ENCODE data around the gene BCKDHB. TPM values are rescaled to one million over a fixed set of nuclear protein-coding genes. Genes with fewer than 3 reads are reported as not detected.

BCKDHB gene
- total RNA-seq, 1 experiment from 2014 or later, result 29.7 TPM

DNA sequence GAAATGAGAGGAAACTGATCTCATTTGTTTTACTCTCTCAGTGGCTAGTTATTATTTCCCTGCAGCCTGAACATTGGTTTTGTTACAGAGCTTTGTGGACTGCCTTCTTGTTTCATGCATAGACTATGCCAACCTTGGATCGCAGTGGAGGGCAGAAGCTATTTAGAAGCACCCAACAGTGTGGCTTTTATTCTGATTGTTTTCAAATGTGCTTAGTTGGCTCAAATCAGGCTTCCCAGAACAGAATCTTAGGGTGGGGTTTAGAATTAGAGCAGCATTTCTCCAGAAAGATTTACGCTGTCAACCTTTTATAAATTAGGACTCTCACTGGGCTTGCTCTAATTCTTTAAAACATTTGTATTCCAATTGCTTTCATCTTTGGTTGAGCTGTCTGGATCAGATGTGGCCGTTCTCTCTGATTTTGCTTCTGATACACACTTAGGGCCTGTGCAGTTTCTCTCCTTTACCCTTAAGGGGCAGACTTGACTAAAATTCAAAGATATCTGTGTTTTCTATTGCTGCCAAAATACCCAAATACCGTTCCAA is 210.3 kb downstream of the BCKDHB start:
- peaks cover 6% of the 10 kb centered on the region for H3K4me1 Mint-ChIP-seq (ENCODE audit: low read depth, unreplicated experiment)
- H3K27me3 Mint-ChIP-seq (ENCODE audit: insufficient read depth, unreplicated experiment), result no peaks in the 10 kb centered on the region
- Histone ChIP-seq H3K27me3 (replicated peaks; ENCODE audit: control insufficient read depth, insufficient read depth, low read length) (no peaks in the 10 kb centered on the region), H3K4me3 (ENCODE audit: low read depth, low read length) (no peak overlapping the region), H3K36me3 (ENCODE audit: control insufficient read depth, insufficient read depth, low read length) (no peaks in the 10 kb centered on the region), H3K4me1 (no peaks in the 10 kb centered on the region), H3K9me3 (no peaks in the 10 kb centered on the region)
- TF ChIP-seq, protein P1, sequence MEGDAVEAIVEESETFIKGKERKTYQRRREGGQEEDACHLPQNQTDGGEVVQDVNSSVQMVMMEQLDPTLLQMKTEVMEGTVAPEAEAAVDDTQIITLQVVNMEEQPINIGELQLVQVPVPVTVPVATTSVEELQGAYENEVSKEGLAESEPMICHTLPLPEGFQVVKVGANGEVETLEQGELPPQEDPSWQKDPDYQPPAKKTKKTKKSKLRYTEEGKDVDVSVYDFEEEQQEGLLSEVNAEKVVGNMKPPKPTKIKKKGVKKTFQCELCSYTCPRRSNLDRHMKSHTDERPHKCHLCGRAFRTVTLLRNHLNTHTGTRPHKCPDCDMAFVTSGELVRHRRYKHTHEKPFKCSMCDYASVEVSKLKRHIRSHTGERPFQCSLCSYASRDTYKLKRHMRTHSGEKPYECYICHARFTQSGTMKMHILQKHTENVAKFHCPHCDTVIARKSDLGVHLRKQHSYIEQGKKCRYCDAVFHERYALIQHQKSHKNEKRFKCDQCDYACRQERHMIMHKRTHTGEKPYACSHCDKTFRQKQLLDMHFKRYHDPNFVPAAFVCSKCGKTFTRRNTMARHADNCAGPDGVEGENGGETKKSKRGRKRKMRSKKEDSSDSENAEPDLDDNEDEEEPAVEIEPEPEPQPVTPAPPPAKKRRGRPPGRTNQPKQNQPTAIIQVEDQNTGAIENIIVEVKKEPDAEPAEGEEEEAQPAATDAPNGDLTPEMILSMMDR (IDR thresholded peaks at IDR 0.05; ENCODE audit: insufficient read depth in 1 of 2, low read depth in 1 of 2, low read length in 1 of 2, severe bottlenecking in 1 of 2, unreplicated experiment in 1 of 2), result no peak
- POLR2A ChIA-PET, result no interaction called here
- intact Hi-C loops (cut with micrococcal nuclease; ENCODE audit: unreplicated experiment), result no loop called here
- no TSS peak for BruUV-seq (replicated peaks)
- no peak overlapping the region for H3K4me3 Mint-ChIP-seq (ENCODE audit: unreplicated experiment)
- H3K36me3 Mint-ChIP-seq (ENCODE audit: insufficient read depth, unreplicated experiment), result peaks cover 5% of the 10 kb centered on the region
- DNase-seq, result no peak
- CTCF ChIA-PET, result no interaction called here
- H3K27ac Mint-ChIP-seq (ENCODE audit: unreplicated experiment), result no peak overlapping the region
- peaks cover 10% of the 10 kb centered on the region for H3K9me3 Mint-ChIP-seq (ENCODE audit: unreplicated experiment)

DNA sequence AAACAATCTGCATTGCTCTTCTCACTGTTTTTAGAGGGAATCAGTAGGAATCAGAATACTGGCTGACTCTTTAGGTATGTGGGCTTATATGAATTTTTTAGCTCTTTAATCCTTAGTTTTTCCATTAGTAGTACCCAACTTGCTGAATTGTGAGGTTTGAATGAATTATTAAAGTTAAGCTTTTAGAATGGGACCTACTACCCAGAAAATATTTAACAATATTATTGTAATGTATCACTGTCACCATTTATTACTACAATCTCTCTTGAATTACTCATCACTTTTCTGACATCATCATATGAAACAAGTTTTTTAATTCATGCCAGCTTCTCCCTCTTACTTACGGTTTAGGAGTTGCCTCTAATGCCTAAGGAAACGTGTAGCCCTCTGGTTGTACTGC is 212.7 kb downstream of the BCKDHB start:
- Histone ChIP-seq H3K4me1 (no peaks in the 10 kb centered on the region), H3K9me3 (no peaks in the 10 kb centered on the region), H3K27me3 (replicated peaks; ENCODE audit: control insufficient read depth, insufficient read depth, low read length) (no peaks in the 10 kb centered on the region), H3K36me3 (ENCODE audit: control insufficient read depth, insufficient read depth, low read length) (no peaks in the 10 kb centered on the region), H3K4me3 (ENCODE audit: low read depth, low read length) (no peak overlapping the region)
- no peak for DNase-seq
- H3K4me3 Mint-ChIP-seq (ENCODE audit: unreplicated experiment), result no peak overlapping the region
- ChIA-PET CTCF (no interaction called here), POLR2A (no interaction called here)
- H3K27me3 Mint-ChIP-seq (ENCODE audit: insufficient read depth, unreplicated experiment), result no peaks in the 10 kb centered on the region
- no TSS peak for BruUV-seq (replicated peaks)
- intact Hi-C loops (cut with micrococcal nuclease; ENCODE audit: unreplicated experiment), result no loop called here
- H3K27ac Mint-ChIP-seq (ENCODE audit: unreplicated experiment), result no peak overlapping the region
- H3K4me1 Mint-ChIP-seq (ENCODE audit: low read depth, unreplicated experiment), result no peaks in the 10 kb centered on the region
- H3K9me3 Mint-ChIP-seq (ENCODE audit: unreplicated experiment), result no peaks in the 10 kb centered on the region
- peaks cover 5% of the 10 kb centered on the region for H3K36me3 Mint-ChIP-seq (ENCODE audit: insufficient read depth, unreplicated experiment)
- TF ChIP-seq, protein P1 (IDR thresholded peaks at IDR 0.05; ENCODE audit: insufficient read depth in 1 of 2, low read depth in 1 of 2, low read length in 1 of 2, severe bottlenecking in 1 of 2, unreplicated experiment in 1 of 2), result no peak

DNA sequence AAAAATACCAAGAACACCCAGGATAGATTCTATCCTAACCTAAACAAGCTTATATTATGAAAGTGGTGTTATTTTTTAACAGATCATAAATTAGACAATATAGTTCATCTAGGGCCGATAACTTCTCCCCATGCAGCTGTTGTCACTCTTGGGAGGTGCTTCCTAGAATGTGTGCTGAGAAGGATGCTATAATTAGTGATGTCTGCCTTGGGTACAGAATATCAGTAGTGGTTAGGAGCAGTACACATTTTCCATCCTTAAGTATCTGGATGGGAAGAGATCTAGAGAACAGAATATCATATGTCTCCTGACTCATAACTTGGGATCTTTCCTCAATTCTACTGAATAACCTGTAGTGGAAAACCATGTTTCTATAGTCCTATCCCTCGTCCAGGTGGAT is 214.5 kb downstream of the BCKDHB start:
- no peaks in the 10 kb centered on the region for H3K9me3 ChIP-seq
- CTCF ChIA-PET, result no interaction called here
- H3K27me3 ChIP-seq (replicated peaks; ENCODE audit: control insufficient read depth, insufficient read depth, low read length), result no peaks in the 10 kb centered on the region
- H3K4me1 ChIP-seq, result no peaks in the 10 kb centered on the region
- POLR2A ChIA-PET, result no interaction called here
- H3K27ac Mint-ChIP-seq (ENCODE audit: unreplicated experiment), result no peak overlapping the region
- intact Hi-C loops (cut with micrococcal nuclease; ENCODE audit: unreplicated experiment), result no loop called here
- no peaks in the 10 kb centered on the region for H3K9me3 Mint-ChIP-seq (ENCODE audit: unreplicated experiment)
- no peaks in the 10 kb centered on the region for H3K27me3 Mint-ChIP-seq (ENCODE audit: insufficient read depth, unreplicated experiment)
- BruUV-seq (replicated peaks), result no TSS peak
- no peaks in the 10 kb centered on the region for H3K36me3 ChIP-seq (ENCODE audit: control insufficient read depth, insufficient read depth, low read length)
- TF ChIP-seq, protein P1 (IDR thresholded peaks at IDR 0.05; ENCODE audit: insufficient read depth in 1 of 2, low read depth in 1 of 2, low read length in 1 of 2, severe bottlenecking in 1 of 2, unreplicated experiment in 1 of 2), result no peak
- H3K4me3 ChIP-seq (ENCODE audit: low read depth, low read length), result no peak overlapping the region
- H3K4me1 Mint-ChIP-seq (ENCODE audit: low read depth, unreplicated experiment), result no peaks in the 10 kb centered on the region
- no peak overlapping the region for H3K4me3 Mint-ChIP-seq (ENCODE audit: unreplicated experiment)
- DNase-seq, result no peak
- peaks cover 5% of the 10 kb centered on the region for H3K36me3 Mint-ChIP-seq (ENCODE audit: insufficient read depth, unreplicated experiment)

Data from Caco-2 (cell line).